B cell (primary cell): ENCODE results near the gene DCUN1D3. TPM values are rescaled to one million over a fixed set of nuclear protein-coding genes. Genes with fewer than 3 reads are reported as not detected.

Experiments used
- ATAC-seq: fragments of 200-7000 bp; cut with Tn5 transposase; one replicate; pipeline ENCODE4 v1.10.0; 2021; ENCODE audit warnings: low read depth, mild to moderate bottlenecking, moderate number of reproducible peaks, moderate library complexity
- CTCF ChIA-PET: fragments of 350-600 bp; sonication (Branson Sonifier 250); formaldehyde crosslinking; loops from one replicate; lab custom pipeline; 2021; ENCODE audit warnings: antibody characterized with exemption, inconsistent platforms; lab: Charles Lee
- POLR2A ChIA-PET: fragments of 350-600 bp; sonication (Branson Sonifier 250); formaldehyde crosslinking; loops from one replicate; lab custom pipeline; 2021; ENCODE audit warnings: antibody characterized with exemption; lab: Charles Lee
- DNase-seq: peaks from one replicate; pipeline ENCODE4 v3.0.0; 2013
- H2AFZ ChIP-seq: 2 replicates; pipeline ENCODE4 v1.6.1; 2012; ENCODE audit warnings: mild to moderate bottlenecking, low read depth, low read length; ENCODE audit not compliant: insufficient read depth, poor library complexity, severe bottlenecking
- H3K27ac ChIP-seq, 2 donors: 1 replicate in 1 of 2; 2 replicates in 1 of 2; pipeline ENCODE4 v1.5.1; 2012 to 2013; ENCODE audit warnings: low read length in 2 of 2, mild to moderate bottlenecking in 2 of 2, moderate library complexity in 1 of 2
- H3K27me3 ChIP-seq, 4 experiments: fragments of 200-600 bp in 1 of 4; sonication (generic) in 1 of 4; replicated peaks in 1 of 4; 1 replicate in 2 of 4; 2 replicates in 2 of 4; pipeline versions ENCODE4 v1.6.1 to v1.7.0; 2013 to 2016; ENCODE audit warnings: low read length in 3 of 4, mild to moderate bottlenecking in 2 of 4, mixed read lengths in 1 of 4, moderate library complexity in 1 of 4; ENCODE audit not compliant: insufficient read depth in 4 of 4, control insufficient read depth in 3 of 4; ENCODE audit errors: control extremely low read depth in 1 of 4
- H3K36me3 ChIP-seq, 2 experiments: replicated peaks in 1 of 2; 1 replicate in 1 of 2; 2 replicates in 1 of 2; pipeline versions ENCODE4 v1.6.1 to v1.7.1; 2013; ENCODE audit warnings: low read length in 1 of 2; ENCODE audit not compliant: insufficient read depth in 2 of 2, control insufficient read depth in 1 of 2; ENCODE audit errors: control extremely low read depth in 1 of 2, extremely low read depth in 1 of 2
- H3K4me1 ChIP-seq, 2 donors: fragments of 200-600 bp in 1 of 2; sonication (generic) in 1 of 2; 1 replicate in 1 of 2; 2 replicates in 1 of 2; pipeline versions ENCODE4 v1.5.1 to v1.6.1; 2013 to 2017; ENCODE audit warnings: low read length in 2 of 2; ENCODE audit not compliant: control insufficient read depth in 2 of 2, insufficient read depth in 2 of 2
- H3K4me2 ChIP-seq: replicated peaks from 2 replicates; pipeline ENCODE3; 2012; ENCODE audit warnings: mild to moderate bottlenecking, low read depth, low read length; ENCODE audit not compliant: poor library complexity, severe bottlenecking
- H3K4me3 ChIP-seq, 5 experiments: fragments of 200-600 bp in 1 of 5; sonication (generic) in 1 of 5; 1 replicate in 3 of 5; 2 replicates in 2 of 5; pipeline versions ENCODE4 v1.5.1 to v1.7.0; 2011 to 2016; ENCODE audit warnings: low read length in 4 of 5, mild to moderate bottlenecking in 4 of 5, low read depth in 2 of 5, control low read depth in 1 of 5, moderate library complexity in 1 of 5; ENCODE audit not compliant: insufficient read depth in 1 of 5; ENCODE audit errors: control extremely low read depth in 1 of 5, extremely low read depth in 1 of 5
- H3K79me2 ChIP-seq: fragments of 200-600 bp; sonication (generic); one replicate; pipeline ENCODE4 v1.6.0; 2016; ENCODE audit warnings: low read length; ENCODE audit not compliant: control insufficient read depth, insufficient read depth
- H3K9ac ChIP-seq: fragments of 200-600 bp; sonication (generic); 2 replicates; pipeline ENCODE4 v1.6.1; 2017; ENCODE audit warnings: mild to moderate bottlenecking, low read length, moderate library complexity
- H3K9me3 ChIP-seq, 3 donors: one replicate each; pipeline versions ENCODE4 v1.6.1 to v1.7.1; 2013; ENCODE audit warnings: low read length in 2 of 3; ENCODE audit not compliant: control insufficient read depth in 2 of 3, insufficient read depth in 1 of 3; ENCODE audit errors: control extremely low read depth in 1 of 3
- H4K20me1 ChIP-seq: 2 replicates; pipeline ENCODE4 v1.6.0; 2012; ENCODE audit warnings: mild to moderate bottlenecking, low read length; ENCODE audit not compliant: insufficient read depth, control insufficient read depth, poor library complexity, severe bottlenecking
- H3K27ac Mint-ChIP-seq: one replicate; pipeline ENCODE4 v1.8.0; 2021; ENCODE audit warnings: mixed read lengths
- H3K27me3 Mint-ChIP-seq: one replicate; pipeline ENCODE4 v1.8.0; 2021; ENCODE audit warnings: mixed read lengths
- H3K4me1 Mint-ChIP-seq: one replicate; pipeline ENCODE4 v1.8.0; 2021; ENCODE audit warnings: mixed read lengths
- H3K4me3 Mint-ChIP-seq: one replicate; pipeline ENCODE4 v1.8.0; 2021; ENCODE audit warnings: mixed read lengths
- H3K9me3 Mint-ChIP-seq: one replicate; pipeline ENCODE4 v1.8.0; 2022; ENCODE audit warnings: mixed read lengths; ENCODE audit not compliant: insufficient read depth
- EZH2 ChIP-seq: IDR thresholded peaks from 2 replicates; pipeline ENCODE4 v1.6.1; 2012; ENCODE audit warnings: borderline replicate concordance, low read depth, mild to moderate bottlenecking, moderate library complexity, low read length; ENCODE audit not compliant: insufficient read depth, poor library complexity, severe bottlenecking
- WGBS: methylation state at CpG from one replicate; pipeline ENCODE4 v1.1.5; 2013; ENCODE audit warnings: missing lambda C conversion rate; ENCODE audit not compliant: insufficient coverage; 5-methylcytosine and 5-hydroxymethylcytosine counted together
- intact Hi-C: fragments of 100-400 bp; cut with micrococcal nuclease; formaldehyde crosslinking; loops from one replicate; pipeline ENCODE4 v1.10.0; 2022
- polyA plus RNA-seq: library from polyadenylated mRNA; depleted of rRNA; stranded (reverse); fragments of >200 nt; gene quantifications from 2 replicates; pipeline ENCODE4 v1.2.3, GENCODE V29; 2012
- total RNA-seq, 2 donors: library from RNA; stranded (reverse); fragments of 120-200 nt in 1 of 2; gene quantifications; 1 replicate in 1 of 2; 2 replicates in 1 of 2; pipeline versions ENCODE4 v1.2.3 to v1.2.4, GENCODE V29; 2013 to 2022
- TF ChIP-seq, protein P1 (sequence below): fragments of 200-600 bp; IDR thresholded peaks from one replicate; pipeline ENCODE4 v1.8.0; 2022; ENCODE audit warnings: antibody characterized with exemption, mild to moderate bottlenecking

Gene DCUN1D3
- total and polyA plus RNA-seq, 2 donors (not counting 1 experiment from before 2014, with no cell fraction given) = 2.0 to 5.0 TPM

- WGBS = no CpG with 5 or more reads among the region's 3 CpGs
- POLR2A ChIA-PET = interaction anchor here (0.6 kb wide), 1 partner anchor 456 kb away, joined by 4 read pairs; no protein-coding TSS in a partner anchor
Measured at GRCh38 chr16:20904507-20905081, 4.4 kb upstream of the DCUN1D3 start.

More at GRCh38 chr16:20904507-20905081, 4.4 kb upstream of the DCUN1D3 start:
- peaks cover 46 to 47% of the 10 kb centered on the region in 2 donors for H3K4me1 ChIP-seq
- H2AFZ ChIP-seq = no peak overlapping the region
- intact Hi-C loops = loop anchor here (1.0 to 10.0 kb wide), 4 partner anchors 30 to 1350 kb away; partner anchors contain the start of gene VPS35L
- CTCF ChIA-PET = interaction anchor here (0.6 to 2.2 kb wide), 3 partner anchors 30 to 649 kb away, joined by 3 to 4 read pairs (median 3); no protein-coding TSS in a partner anchor
- Mint-ChIP-seq H3K4me3 (peak overlapping the region; percentile 46), H3K4me1 (peaks cover 52% of the 10 kb centered on the region), H3K9me3 (no peaks in the 10 kb centered on the region), H3K27ac (peak overlapping the region; percentile 68), H3K27me3 (no peaks in the 10 kb centered on the region)
- H3K79me2 ChIP-seq = peaks cover 77% of the 10 kb centered on the region
- no peak overlapping the region for H3K9ac ChIP-seq
- TF ChIP-seq, protein P1, sequence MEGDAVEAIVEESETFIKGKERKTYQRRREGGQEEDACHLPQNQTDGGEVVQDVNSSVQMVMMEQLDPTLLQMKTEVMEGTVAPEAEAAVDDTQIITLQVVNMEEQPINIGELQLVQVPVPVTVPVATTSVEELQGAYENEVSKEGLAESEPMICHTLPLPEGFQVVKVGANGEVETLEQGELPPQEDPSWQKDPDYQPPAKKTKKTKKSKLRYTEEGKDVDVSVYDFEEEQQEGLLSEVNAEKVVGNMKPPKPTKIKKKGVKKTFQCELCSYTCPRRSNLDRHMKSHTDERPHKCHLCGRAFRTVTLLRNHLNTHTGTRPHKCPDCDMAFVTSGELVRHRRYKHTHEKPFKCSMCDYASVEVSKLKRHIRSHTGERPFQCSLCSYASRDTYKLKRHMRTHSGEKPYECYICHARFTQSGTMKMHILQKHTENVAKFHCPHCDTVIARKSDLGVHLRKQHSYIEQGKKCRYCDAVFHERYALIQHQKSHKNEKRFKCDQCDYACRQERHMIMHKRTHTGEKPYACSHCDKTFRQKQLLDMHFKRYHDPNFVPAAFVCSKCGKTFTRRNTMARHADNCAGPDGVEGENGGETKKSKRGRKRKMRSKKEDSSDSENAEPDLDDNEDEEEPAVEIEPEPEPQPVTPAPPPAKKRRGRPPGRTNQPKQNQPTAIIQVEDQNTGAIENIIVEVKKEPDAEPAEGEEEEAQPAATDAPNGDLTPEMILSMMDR = no peak
- no peak for TF ChIP-seq EZH2
- no peaks in the 10 kb centered on the region for H3K36me3 ChIP-seq
- no peaks in the 10 kb centered on the region for H3K27me3 ChIP-seq
- ATAC-seq = peak; percentile 11
- peak overlapping the region; percentile 49 for H3K4me2 ChIP-seq
- H3K4me3 ChIP-seq = no peak overlapping the region
- DNase-seq = peak; percentile 90
- peak overlapping the region; percentile 52 to 57 for H3K27ac ChIP-seq
- peaks cover 35% of the 10 kb centered on the region for H4K20me1 ChIP-seq
- H3K9me3 ChIP-seq = no peaks in the 10 kb centered on the region
